T47D (cell line): ENCODE data around the gene ANKS6.
A peak's percentile ranks its signal among the peaks of the same experiment; 100 is the strongest.
"Not testable (repeated sequence)": the region's sequence is repeated elsewhere in the genome, so short reads cannot be mapped to it uniquely, and the experiment has no call there.

ENCODE experiments used
- DNase-seq, 2 experiments: peaks; one replicate each; pipeline versions ENCODE4 v3.0.0 to v3.0.0-alpha.2; 2011 to 2012; ENCODE audit warnings: low read depth in 1 of 2, low spot score in 1 of 2
- JUND ChIP-seq: IDR thresholded peaks from 2 replicates; pipeline ENCODE4 v1.6.1; 2012; ENCODE audit warnings: low read depth
- in situ Hi-C: cut with HindIII; loops from 2 replicates; pipeline ENCODE4 v1.10.0; 2016; ENCODE audit warnings: low sequenced_read_pairs, low pct_unique_long_range_greater_than_20kb

ANKS6 gene

DNA sequence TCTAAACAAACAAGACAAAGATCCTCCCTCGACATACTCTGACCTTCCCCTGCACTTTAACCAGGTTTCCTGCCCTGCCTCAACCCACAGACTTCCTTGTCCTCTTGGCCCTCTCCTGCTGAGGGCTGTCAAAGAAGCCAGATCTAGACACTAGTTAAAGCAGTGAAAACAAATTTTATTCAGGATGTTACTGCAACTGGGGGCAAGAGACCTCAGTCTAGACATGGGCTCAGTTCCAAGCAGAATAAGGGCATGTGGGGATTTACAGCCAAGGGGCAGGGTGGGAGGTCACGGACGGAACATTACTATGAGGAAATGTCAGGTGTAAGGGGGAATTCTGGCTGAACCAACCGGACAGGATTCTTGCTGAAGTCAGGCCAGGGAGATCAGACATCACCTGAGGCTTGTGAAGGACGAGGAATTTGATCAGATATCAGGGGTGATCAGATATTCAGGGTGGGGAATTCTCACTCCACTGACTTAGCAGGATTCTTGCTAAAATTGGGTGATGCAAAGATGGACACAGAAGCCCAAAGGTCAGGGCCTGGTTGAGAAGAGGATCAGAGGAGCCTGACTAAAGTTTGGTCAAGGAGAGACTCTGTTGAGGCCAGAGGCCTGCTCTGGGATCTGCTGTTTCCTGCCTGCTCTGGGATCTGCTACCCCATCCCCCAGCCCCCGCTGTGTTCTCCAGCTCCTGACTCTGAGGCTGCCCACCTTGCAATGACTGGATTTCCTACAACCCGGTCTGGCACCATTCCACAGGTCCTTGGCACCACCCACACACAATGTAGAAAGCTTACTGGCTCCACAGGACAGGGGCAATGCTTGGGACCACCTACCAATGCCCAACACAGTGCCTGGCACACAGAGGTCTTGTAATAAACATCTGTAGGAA lies 109.1 kb downstream of the ANKS6 start:
- peak in 1 of 2 experiments; percentile 64 for DNase-seq
- TF ChIP-seq JUND = no peak
- in situ Hi-C loops = no loop called here

DNA sequence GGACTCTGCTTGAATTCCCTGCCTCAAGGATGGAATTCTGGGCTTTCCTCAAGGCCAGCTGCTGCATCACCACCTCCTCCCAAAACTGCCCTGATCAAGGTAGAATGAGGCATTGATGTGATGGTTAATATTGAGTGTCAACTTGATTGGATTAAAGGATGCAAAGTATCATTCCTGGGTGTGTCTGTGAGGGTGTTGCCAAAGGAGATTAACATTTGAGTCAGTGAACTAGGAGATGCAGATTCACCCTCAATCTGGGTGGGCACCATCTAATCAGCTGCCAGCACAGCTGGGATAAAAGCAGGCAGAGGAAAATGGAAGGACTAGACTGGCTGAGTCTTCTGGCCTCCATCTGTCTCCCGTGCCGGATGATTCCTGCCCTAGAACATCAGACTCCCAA lies 111.5 kb downstream of the ANKS6 start:
- in situ Hi-C loops, DNase-seq: not testable (repeated sequence)
